ENCODE results near the gene ACACB. TPM values are rescaled to one million over a fixed set of nuclear protein-coding genes. Genes with fewer than 3 reads are reported as not detected.

The ACACB gene
- total RNA-seq, 1 donor from 2014 or later = 4.4 TPM

GRCh38 chr12:109307051-109307450 is 190.7 kb downstream of the ACACB start:
- no peak overlapping the region for H3K4me3 Mint-ChIP-seq (ENCODE audit: unreplicated experiment)
- no peak overlapping the region for H3K27ac Mint-ChIP-seq (ENCODE audit: unreplicated experiment)
- H3K27me3 Mint-ChIP-seq (ENCODE audit: unreplicated experiment) = peaks cover 80% of the 10 kb centered on the region
- H3K36me3 Mint-ChIP-seq (ENCODE audit: unreplicated experiment) = no peaks in the 10 kb centered on the region
- H3K9me3 Mint-ChIP-seq (ENCODE audit: unreplicated experiment) = no peaks in the 10 kb centered on the region
- no peak for DNase-seq (ENCODE audit: extremely low spot score, unreplicated experiment)
- peaks cover 14% of the 10 kb centered on the region for H3K4me1 Mint-ChIP-seq (ENCODE audit: unreplicated experiment)
- no peak for TF ChIP-seq CTCF (IDR thresholded peaks at IDR 0.05)

- H3K4me3 Mint-ChIP-seq (ENCODE audit: unreplicated experiment) = peak within 1 kb of the TSS; percentile 76
- no peak for TF ChIP-seq CTCF (IDR thresholded peaks at IDR 0.05)
- H3K27me3 Mint-ChIP-seq (ENCODE audit: unreplicated experiment) = peaks cover 79% of the 10 kb centered on the region
- H3K4me1 Mint-ChIP-seq (ENCODE audit: unreplicated experiment) = peaks cover 14% of the 10 kb centered on the region
- H3K36me3 Mint-ChIP-seq (ENCODE audit: unreplicated experiment) = no peaks in the 10 kb centered on the region
- H3K9me3 Mint-ChIP-seq (ENCODE audit: unreplicated experiment) = no peaks in the 10 kb centered on the region
- H3K27ac Mint-ChIP-seq (ENCODE audit: unreplicated experiment) = no peak within 1 kb of the TSS
- no peak for DNase-seq (ENCODE audit: extremely low spot score, unreplicated experiment)
These were observed 192.4 kb downstream of the ACACB start, which contains the start of gene FOXN4 for GRCh38 chr12:109308534-109309380. TSS of gene FOXN4 (minus strand) at chr12:109309284. CDS start at chr12:109308321, 963 bp downstream.

- no peaks in the 10 kb centered on the region for H3K9me3 Mint-ChIP-seq (ENCODE audit: unreplicated experiment)
- peaks cover 75% of the 10 kb centered on the region for H3K27me3 Mint-ChIP-seq (ENCODE audit: unreplicated experiment)
- TF ChIP-seq CTCF (IDR thresholded peaks at IDR 0.05) = no peak
- peaks cover 14% of the 10 kb centered on the region for H3K4me1 Mint-ChIP-seq (ENCODE audit: unreplicated experiment)
- no peak overlapping the region for H3K27ac Mint-ChIP-seq (ENCODE audit: unreplicated experiment)
- no peak for DNase-seq (ENCODE audit: extremely low spot score, unreplicated experiment)
- no peaks in the 10 kb centered on the region for H3K36me3 Mint-ChIP-seq (ENCODE audit: unreplicated experiment)
- peak overlapping the region; percentile 76 for H3K4me3 Mint-ChIP-seq (ENCODE audit: unreplicated experiment)
These were observed 193.2 kb downstream of the ACACB start for GRCh38 chr12:109309381-109310246.

- no peaks in the 10 kb centered on the region for H3K36me3 Mint-ChIP-seq (ENCODE audit: unreplicated experiment)
- peak overlapping the region; percentile 63 for H3K4me3 Mint-ChIP-seq (ENCODE audit: unreplicated experiment)
- DNase-seq (ENCODE audit: extremely low spot score, unreplicated experiment) = no peak
- peaks cover 77% of the 10 kb centered on the region for H3K27me3 Mint-ChIP-seq (ENCODE audit: unreplicated experiment)
- no peak for TF ChIP-seq CTCF (IDR thresholded peaks at IDR 0.05)
- H3K9me3 Mint-ChIP-seq (ENCODE audit: unreplicated experiment) = no peaks in the 10 kb centered on the region
- peaks cover 14% of the 10 kb centered on the region for H3K4me1 Mint-ChIP-seq (ENCODE audit: unreplicated experiment)
- H3K27ac Mint-ChIP-seq (ENCODE audit: unreplicated experiment) = no peak overlapping the region
These were observed 194.1 kb downstream of the ACACB start for GRCh38 chr12:109310247-109311125.

Other genes with a start within 250 kb of the ACACB start
- gene DAO, start 236.5 kb upstream of the ACACB start, total RNA-seq = not detected in 2 replicates
- not detected in 2 replicates for gene SVOP, start 95.5 kb upstream of the ACACB start, total RNA-seq
- gene USP30, start 64.0 kb upstream of the ACACB start, total RNA-seq = 18.1 and 18.2 TPM in 2 replicates
- gene ALKBH2, start 23.1 kb upstream of the ACACB start, total RNA-seq = 17.4 and 17.7 TPM in 2 replicates
- gene UNG, start 19.0 kb upstream of the ACACB start, total RNA-seq = 16.2 and 18.6 TPM in 2 replicates
- not detected in 2 replicates for gene FOXN4, start 192.7 kb downstream of the ACACB start, total RNA-seq
- gene MYO1H, start 231.3 kb downstream of the ACACB start, total RNA-seq = not detected in 2 replicates